Lower leg skin (tissue), 3 donors: ENCODE measurements around the gene HLA-DMA.

Experiments used
- CTCF ChIP-seq, 3 donors: fragments of 450-650 bp; IDR thresholded peaks; one replicate each; pipeline ENCODE4 v1.5.1; 2016; ENCODE audit warnings: antibody characterized with exemption in 3 of 3, mild to moderate bottlenecking in 3 of 3, moderate library complexity in 2 of 3
- POLR2A ChIP-seq, 2 donors: fragments of 450-650 bp; IDR thresholded peaks; one replicate each; pipeline ENCODE4 v1.6.1; 2016 to 2017; ENCODE audit warnings: antibody characterized with exemption in 2 of 2, mild to moderate bottlenecking in 1 of 2, moderate library complexity in 1 of 2

GRCh38 chr6:32936239-32937152 lies 16.4 kb downstream of the HLA-DMA start:
- no peak for TF ChIP-seq CTCF (IDR thresholded peaks at IDR 0.05)
- TF ChIP-seq POLR2A (IDR thresholded peaks at IDR 0.05) = no peak
